Activated CD8-positive, alpha-beta memory T cell treated with anti-CD3 and anti-CD28 coated beads for 1 hour (primary cell): ENCODE measurements around the gene PTDSS2.
"Not testable (repeated sequence)": the region's sequence is repeated elsewhere in the genome, so short reads cannot be mapped to it uniquely, and the experiment has no call there.

ENCODE experiments used
- DNase-seq, 2 donors: peaks; one replicate each; pipeline ENCODE4 v3.0.0-alpha.2; 2020; ENCODE audit warnings: low read depth in 1 of 2; ENCODE audit errors: extremely low read depth in 1 of 2

The PTDSS2 gene

DNA sequence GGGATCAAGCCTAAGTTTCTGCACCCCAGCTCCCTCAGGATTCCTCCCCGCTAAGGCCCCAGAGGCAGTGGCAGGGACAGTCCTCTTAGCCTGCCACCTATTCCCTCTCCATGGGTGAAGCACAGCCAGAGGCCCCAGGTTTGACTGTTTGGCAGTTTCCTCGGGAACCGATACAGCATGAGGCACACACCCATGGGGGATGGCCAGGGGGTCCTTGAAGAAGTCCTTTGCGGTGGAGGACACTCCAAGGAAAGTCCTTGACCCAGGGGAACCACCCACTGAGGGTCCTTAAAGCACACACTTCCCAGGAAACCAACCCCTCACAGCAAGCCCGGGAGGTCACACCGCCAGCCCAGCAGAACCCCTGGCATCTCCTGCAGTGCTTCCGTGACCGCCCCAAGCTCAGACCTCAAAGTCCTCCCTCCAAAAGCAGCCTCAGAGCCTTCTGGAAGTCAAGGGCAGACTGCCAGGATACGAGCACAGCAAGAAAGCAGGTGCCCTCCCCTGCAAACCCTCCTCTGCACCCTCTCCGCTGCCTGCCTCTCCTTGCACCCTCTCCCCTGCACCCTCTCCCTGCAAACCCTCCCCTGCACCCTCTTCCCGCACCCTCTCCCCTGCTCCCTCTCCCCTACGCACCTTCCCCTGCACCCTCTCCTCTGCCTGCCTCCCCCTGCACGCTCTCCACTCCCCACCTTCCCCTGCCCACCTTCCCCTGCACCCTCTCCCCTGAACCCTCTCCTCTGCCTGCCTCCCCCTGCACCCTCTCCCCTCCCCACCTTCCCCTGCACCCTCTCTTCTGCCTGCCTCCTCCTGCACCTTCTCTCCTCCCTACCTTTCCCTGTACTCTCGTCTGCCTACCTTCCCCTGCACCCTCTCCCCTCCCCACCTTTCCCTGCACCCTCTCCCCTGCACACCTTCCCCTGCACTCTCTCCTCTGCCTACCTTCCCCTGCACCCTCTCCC, 36.7 kb upstream of the PTDSS2 start:
- DNase-seq = no peak

DNA sequence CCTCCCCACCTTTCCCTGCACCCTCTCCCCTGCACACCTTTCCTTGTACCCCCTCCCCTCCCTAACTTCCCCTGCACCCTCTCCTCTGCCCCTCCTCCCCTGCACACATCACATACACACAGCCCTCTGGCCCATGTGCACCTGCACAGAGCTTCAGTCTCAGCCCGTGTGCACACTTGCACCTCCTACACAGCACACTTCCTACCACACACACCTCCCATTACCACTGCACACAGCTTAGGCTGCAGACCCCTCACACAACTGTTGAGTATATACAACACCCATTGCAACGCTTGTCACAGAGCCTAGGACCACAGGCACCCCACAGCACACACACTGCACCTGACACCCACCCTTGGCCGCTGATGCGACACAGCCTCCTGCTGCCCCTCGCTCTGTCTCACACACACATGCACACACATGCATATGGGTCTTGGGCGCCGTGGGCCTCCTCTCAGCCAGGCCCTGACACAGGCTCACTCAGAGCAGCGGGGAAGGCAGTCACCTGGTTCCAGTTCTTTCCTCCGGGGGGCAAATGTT, 35.7 kb upstream of the PTDSS2 start:
- no peak for DNase-seq

DNA sequence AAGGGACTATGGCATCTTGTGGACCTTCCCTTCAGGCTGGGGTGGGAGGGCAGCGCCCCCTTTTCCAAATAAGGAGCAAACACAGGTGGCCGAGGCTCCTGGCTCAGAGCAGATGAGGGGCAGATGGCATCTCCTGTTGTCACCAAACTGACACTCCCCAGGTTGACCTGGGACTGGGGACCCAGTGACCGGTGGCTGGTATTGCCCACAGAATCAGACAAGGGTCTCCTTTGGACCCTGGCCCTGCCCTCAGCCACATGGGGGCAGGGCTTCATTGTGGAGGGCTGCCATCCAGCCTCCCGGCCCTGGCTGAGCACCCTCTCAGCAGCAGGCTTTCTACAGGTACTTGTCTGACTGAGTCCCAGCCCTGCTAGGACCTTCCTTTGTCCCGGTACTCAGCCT, 34.4 kb upstream of the PTDSS2 start:
- no peak for DNase-seq

DNA sequence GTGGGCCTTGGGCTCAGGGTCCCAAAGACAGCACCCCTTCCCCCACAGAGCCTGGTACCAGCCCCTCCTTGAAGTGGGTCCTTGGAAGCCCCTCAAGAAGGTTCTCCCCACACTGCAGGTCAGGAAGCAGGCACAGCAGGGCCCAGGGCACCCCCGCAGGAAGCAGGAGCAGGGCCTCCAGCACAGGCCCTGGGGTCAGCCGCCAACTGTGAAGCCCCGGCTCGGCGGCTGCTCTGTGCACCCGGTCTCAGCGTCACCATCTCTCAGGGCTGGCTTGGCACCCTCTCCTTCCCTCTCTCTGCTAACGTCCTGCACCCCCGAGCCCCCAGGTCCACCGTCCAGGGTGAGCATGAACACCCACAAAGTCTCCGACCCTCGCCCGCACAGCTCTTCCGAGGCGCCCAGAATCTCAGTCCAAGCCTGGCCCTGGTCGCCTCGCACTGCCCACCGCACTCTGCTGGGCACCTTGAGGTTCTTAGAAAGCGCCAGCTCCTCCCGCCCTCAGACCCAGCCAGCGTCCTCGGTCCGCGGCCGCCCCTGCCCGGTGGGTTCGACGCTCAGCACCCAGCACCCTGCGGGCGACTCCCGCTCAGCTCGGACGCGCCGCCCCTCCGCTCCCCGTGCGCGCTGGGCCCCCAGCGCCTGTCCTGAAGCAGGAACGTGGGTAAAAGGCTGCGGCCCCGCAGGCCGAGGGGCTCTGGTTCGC, 33.9 kb upstream of the PTDSS2 start:
- no peak for DNase-seq

DNA sequence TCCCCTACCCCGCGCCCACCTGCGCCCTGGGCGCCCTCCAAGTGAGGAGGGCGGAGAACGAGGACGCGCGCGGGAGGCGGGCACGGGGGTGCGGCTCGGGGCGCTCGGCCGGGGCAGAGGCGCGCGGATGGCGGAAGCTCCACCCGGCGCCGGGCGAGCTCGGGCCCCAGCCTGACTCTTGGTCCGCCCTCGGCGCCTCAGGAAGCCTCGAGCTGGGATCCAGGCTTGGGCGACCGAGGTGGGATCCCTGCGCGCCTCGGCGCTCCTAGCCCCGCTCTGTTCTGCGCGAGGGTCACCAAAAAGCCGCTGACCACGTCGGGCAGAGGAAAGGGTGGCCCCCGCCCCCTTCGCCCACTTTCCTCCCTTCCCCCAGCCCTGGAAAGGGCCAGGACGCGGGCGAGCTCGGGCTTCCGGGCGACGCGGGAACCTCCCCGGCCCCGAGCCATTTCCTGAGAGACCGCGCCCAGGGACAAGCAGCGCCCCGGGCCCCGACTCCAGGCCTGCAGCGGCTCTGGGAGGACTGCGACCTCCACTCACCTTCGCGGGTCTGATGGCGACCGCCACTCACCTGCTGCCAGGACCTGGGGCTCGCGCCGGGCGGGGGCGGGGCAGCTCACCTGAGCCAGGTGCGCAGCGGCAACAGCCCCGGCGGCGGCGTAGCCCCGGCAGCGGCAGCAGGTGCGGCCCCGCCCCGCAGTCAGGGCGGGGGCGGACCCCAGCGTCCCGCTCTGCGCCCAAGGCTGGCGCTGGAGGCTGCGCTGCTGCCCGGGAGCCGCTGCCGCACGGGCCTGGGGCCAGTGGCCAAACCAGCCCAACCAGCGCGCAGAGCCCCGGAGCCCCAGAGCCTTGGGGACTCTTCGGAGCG, 33.1 kb upstream of the PTDSS2 start:
- peak in 1 of 2 donors; percentile 44 for DNase-seq

DNA sequence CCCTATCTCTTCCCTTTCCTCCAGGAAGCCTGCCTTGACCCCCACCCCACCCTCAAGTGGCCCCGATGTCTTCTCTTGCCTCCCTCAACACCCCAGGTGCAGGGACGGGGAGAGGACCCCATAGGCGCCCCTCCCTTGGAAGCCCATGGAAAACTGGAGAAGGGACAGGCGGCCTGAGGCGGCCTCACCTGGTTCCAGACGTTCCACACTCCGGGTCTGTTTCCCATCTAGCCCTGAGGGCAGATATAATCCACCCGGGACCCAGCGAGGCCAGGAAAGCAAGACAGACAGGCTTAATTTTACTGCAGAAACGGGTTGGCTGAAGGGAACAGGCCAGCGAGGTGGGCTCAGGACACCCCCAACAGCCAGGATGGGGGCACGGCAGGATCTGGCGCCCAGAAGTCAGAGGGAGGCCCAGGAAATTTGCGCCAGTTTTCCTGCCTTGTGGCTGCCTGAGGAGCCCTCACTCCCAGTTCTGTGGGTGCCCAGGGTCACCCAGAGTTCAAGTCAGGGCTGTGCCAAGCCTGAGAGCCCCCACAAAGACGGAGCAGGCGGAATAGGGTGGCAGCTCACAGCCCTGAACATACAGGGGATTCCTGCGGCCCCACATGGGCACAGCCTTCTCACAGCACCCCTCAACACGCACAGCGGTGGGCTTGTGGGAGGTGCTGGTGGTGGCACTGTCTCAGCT, 32.3 kb upstream of the PTDSS2 start:
- DNase-seq = no peak

DNA sequence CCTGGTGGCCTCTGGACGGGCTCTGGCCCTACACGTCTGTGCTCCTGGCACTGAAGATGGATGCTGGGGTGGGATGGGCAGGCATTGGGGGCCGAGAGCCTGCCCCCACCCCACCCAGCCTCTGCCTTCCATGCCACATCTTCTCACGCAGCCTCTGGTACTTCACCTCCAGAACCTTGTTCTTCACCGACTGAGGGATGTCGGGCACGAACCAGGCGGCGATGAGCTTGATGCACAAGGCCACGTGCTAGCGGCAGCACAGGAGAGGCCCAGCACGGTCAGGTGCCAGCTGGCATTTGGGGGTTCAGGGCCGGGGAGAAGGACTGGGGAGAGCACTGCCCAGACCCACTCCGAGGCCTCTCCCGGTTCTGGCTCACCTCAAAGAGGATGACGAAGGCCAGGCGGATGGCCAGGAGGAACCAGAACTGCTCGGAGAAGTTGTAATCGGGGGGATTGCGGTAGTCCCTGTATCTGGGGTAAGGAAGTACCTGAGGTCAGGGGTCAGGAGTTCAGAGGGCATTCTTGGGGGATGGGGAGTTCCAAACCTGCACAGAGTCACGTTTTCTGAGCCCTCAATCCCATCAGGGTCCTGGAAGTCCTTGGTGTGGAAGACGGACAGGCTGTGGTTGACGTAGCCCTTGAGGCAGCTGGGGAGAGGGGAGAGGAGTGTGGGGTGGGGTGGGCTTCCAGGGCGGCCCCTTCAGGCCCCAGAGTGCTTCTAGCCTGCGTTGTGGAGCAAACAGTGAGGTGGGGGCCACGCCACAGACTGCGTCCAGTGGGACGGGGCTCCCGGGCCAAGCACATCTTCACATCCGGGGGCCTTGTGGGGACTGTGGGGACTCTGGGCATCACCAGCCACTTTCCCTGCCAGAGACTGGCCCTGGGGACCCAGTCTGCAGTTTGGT, 31.5 kb upstream of the PTDSS2 start:
- no peak for DNase-seq

DNA sequence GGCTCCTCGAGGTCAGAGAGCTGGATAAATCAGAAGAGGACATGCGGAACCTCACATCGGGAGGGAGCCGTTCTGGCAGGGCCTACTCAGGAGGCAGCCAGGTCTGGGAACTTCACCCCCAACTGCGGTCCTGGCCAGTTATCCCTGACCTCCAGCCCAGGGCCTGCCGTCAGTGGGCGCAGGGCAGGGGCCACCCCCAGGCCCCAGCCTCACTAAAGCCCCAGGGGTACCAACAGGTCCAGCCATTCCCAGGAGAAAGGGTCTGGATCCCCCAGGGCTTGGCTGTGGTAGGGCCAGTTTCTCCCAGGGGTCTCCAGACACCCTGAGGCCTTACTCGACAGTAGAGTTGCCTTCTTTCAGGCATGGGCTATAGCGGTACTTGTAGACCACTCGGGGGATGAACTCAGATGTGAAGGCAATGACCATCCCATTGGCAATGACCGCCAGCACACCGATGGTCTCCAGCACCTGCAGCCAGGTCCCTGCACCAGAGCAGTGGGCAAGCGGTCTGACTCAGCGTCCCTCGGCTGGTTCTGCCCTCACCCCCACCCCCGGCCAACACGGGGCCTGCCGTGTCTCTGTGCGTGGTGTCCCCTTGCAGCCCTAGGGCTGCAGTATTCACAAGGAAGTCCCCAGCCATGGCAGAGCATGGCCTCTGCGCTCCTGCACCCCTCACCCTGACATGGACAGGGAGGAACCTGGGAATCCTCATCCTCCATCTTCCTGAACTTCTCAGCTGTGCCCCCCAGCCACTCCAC, 30.7 kb upstream of the PTDSS2 start:
- DNase-seq = no peak

DNA sequence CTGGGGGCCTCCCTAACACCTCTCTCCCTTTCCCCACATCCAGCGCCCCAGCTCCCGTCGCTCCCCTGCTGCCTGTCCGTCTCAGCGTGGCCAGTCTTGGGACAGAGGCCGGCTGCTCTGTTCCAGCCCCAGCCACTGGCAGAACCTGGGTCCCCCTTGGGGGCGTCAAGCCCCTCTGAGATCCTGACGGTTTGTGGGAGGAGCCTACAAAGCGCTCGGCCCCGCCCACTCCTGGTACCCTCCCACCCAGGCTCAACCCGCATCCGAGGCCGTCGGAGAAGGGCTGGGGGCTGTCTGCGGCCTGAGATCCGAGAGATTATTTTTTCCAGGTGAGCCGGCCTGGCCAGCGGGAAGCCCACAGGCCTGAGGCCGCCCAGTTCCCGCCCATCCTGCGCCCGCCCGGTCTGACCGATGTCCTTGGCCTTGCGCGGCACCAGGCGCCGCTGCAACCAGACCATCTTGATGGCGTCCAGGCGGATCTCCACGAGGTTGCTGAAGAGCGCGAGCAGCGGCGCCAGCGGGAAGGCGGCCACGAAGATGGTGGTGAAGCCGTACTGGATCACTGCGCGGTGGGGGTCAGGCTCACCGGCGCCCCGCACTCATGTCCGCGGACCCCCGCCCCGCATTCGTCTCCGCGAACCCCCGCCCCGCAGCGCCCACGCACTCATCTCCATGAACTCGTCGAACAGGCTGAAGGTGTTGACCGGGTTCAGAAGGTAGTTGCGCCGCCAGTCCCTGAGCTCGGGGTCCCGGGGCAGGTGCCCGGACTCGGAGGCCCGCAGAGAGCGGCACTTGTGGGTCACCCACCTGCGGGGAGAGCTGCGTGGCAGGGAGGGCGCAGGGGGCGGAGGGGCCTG, 29.8 kb upstream of the PTDSS2 start:
- DNase-seq = no peak

DNA sequence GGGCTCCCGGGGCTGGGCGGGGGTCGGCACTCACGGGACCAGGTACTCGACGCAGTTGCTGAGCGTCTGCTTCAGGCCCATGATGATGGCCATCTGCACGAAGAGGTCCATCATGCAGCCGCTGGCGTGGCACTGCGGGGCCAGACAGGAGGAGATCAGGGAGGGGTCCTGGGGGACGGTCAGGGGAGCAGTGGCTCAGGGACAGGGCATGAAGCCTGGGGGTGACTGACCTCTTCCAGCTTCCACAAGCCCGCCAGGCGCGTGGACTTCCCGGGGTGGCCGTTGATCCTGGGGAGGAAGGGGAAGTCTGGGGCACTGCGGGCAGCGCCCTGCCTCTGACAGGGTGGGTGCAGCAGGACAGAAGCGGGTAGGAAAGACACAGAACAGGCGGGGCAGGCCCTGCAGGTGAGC, 29.2 kb upstream of the PTDSS2 start:
- no peak for DNase-seq

DNA sequence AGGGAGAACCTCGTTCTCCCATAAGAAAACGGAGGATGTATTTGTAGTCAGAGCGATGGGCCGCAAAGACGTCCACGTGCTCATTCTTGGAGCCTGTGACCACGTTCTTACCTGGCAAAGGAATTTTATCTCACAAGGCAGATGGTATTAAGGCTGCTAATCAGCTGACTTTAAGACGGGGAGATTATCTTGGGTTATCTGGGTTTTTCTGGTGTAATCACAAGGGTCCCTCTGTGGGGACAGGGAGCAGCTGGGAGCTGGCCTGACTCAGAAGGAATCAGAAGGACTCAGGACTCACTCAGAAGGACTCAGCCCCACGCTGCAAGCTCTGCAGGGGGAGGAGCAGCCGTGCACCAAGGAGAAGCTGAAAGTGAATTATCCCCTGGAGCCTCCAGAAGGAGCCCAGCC, 27.8 kb upstream of the PTDSS2 start:
- DNase-seq = no peak

DNA sequence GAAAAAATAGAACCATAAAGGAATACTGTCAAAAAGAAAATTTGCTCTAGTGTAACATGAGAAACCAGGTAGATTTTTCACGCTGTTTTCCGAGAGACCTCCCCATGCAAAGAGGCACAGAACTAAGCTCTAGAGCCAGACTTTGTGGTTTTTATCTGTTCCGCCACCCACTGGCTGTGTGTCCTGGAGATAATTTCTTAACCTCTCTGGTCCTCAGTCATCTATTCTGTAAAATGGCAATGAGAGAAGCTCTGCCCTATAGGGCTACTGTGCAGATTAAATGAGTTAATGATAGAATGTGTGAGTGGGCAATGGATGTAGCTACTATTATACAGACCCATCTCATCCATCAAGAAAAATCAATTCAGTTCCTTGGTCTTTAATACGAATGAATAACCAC, 25.8 kb upstream of the PTDSS2 start:
- no peak for DNase-seq

DNA sequence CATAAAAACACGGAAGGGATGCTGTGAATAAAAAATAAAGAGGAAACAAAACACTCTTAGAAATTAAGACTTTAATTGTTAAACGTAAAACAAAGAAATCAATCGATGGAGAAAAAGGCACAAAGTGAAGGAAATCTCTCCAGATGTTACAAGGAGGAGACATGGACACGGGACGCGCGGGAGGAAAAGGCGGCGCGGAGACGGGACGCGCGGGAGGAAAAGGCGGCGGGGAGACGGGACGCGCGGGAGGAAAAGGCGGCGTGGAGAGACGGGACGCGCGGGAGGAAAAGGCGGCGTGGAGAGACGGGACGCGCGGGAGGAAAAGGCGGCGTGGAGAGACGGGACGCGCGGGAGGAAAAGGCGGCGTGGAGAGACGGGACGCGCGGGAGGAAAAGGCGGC, 25.3 kb upstream of the PTDSS2 start:
- not testable (repeated sequence) for DNase-seq

DNA sequence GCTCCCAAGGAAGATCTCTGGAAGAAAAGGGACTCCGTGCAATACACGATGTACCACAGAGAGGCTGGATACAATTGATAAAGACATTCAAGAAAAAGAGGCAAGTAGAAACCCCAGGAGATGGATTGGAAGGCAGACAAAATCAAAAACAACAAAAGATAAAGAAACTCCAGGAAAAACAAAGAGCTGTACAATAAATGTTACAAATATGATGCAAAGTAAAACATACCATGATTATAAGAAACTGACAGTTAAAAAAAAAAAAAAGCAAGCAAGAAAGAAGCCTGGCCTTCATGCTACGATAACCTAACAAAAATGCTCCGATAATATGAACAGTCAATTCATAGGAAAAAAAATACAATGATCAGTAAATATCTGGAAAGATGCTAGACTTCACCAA, 24.8 kb upstream of the PTDSS2 start:
- no peak for DNase-seq

DNA sequence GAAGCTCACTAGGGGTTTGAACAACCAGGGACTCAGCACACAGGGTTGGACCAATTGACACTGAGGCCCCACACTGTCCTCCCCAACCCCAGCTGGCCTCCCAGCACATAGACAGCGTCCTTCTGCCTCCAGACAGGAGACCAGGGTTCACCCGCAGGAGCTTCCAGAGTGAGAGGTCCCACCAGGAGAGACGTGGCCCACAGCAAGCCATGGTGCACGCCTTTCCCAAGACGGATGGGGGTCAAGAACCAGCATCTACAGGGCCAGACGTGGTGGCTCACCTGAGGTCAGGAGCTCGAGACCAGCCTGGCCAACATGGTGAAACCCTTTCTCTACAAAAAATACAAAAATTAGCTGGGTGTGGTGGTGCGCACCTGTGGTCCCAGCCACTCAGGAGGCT, 23.2 kb upstream of the PTDSS2 start:
- no peak for DNase-seq

DNA sequence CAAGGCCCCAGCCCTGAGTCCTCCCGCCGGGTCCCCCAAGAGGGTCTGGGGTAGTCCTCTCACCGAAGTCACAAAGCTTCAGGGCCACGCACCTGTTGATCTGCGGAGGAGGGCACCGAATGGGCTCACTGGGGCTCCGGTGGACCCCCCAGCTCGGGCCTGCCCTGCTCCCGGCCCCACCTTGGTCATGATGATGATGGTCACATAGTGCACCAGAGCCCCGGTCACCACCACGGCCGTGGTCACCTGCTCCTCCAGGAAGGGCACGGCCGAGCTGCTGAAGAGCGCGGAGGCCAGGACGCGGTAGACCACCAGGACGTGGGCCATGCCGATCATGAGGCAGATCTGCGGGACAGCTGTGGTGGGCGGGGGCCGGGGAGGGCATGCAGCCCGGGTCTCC, 21.8 kb upstream of the PTDSS2 start:
- DNase-seq = no peak

DNA sequence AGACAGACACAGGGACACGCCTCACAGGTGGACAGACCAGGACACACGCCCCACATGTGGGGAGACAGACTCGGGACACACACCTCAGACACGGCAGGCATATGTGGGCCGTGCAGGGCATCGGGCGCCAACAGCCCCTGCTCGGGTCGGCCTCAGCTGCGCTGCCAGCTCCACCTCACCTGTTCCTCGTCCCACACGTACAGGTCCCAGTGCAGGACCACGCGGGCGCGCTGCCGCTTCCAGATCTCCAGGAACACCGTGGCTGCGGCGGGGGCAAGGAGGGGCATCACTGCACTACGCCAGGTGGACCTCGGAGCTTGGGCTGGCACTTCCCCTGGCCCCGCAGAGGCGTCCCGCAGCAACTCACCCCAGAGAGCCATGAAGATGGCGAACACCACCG, 20.7 kb upstream of the PTDSS2 start:
- no peak for DNase-seq
